Astrocyte of the spinal cord (primary cell): ENCODE measurements around the gene IGFLR1.
"Not testable (repeated sequence)": the region's sequence is repeated elsewhere in the genome, so short reads cannot be mapped to it uniquely, and the experiment has no call there.

ENCODE experiments used
- DNase-seq: peaks from one replicate; pipeline ENCODE4 v3.0.0; 2011; ENCODE audit warnings: low read depth, low spot score
- H3K4me3 ChIP-seq: 2 replicates; pipeline ENCODE4 v1.5.1; 2011; ENCODE audit warnings: low read depth, mild to moderate bottlenecking, low read length, moderate library complexity
- in situ Hi-C: cut with HindIII; loops from 2 replicates; pipeline ENCODE4 v1.10.0; 2017; ENCODE audit warnings: low sequenced_read_pairs
- TF ChIP-seq, protein P1 (sequence below): IDR thresholded peaks from 2 replicates; pipeline ENCODE4 v1.5.1; 2012; ENCODE audit warnings: low read depth, mild to moderate bottlenecking, low read length, inconsistent platforms

The IGFLR1 gene

DNA sequence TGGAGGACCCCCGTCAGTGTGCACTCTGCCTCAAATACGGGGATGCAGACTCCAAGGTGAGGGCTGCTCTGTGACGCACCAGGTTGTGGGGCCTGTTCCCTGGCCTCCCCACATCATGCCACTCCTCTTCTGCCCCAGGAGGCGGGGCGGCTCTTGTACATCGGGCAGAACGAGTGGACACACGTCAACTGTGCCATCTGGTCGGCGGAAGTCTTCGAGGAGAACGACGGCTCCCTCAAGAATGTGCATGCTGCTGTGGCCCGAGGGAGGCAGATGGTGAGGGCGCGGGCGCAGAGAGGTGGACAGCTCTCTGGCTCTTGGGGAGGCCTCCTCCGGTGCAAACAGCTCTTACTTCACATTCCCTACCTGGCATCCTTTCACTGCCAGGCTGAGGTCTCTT is 13.2 kb downstream of the IGFLR1 start:
- no peak overlapping the region for H3K4me3 ChIP-seq
- TF ChIP-seq, protein P1, sequence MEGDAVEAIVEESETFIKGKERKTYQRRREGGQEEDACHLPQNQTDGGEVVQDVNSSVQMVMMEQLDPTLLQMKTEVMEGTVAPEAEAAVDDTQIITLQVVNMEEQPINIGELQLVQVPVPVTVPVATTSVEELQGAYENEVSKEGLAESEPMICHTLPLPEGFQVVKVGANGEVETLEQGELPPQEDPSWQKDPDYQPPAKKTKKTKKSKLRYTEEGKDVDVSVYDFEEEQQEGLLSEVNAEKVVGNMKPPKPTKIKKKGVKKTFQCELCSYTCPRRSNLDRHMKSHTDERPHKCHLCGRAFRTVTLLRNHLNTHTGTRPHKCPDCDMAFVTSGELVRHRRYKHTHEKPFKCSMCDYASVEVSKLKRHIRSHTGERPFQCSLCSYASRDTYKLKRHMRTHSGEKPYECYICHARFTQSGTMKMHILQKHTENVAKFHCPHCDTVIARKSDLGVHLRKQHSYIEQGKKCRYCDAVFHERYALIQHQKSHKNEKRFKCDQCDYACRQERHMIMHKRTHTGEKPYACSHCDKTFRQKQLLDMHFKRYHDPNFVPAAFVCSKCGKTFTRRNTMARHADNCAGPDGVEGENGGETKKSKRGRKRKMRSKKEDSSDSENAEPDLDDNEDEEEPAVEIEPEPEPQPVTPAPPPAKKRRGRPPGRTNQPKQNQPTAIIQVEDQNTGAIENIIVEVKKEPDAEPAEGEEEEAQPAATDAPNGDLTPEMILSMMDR = no peak
- no peak for DNase-seq
- in situ Hi-C loops = no loop called here

DNA sequence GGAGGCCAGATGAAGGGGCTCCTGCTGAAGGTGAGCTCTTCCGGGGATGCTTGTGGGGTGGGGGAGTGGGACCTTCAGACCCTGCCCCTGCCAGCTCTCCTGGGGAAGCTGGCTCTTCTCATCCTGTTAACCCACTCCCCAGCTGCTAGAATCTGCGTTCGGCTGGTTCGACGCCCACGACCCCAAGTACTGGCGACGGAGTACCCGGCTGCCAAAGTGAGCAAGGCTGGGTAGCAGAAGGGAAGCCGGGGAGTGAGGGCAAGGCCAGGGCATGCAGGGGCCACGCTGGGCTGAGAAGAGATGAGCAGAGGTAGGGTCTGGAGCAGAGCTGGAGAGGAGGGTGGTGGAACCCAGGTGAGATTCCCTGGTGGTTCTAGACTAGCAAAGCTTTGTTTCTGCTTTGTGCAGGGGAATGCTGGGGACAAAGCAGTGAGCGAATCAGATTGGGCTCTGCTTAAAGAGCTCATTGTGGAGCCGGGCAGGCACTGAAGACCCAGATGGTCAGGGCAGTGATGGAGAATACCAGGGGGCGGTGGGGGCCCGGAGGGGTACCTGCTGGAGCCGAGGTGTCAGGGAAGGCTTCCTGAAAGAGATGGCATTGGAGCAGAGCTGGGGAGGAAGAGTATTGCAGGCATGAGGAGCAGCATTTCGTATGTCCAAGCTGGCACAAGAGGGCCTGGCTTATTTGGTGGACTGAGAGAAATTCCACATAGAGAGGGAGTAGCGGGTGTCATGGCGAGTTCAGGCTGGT is 14.1 kb downstream of the IGFLR1 start:
- in situ Hi-C loops = no loop called here
- TF ChIP-seq, protein P1 = no peak
- DNase-seq = no peak
- no peak overlapping the region for H3K4me3 ChIP-seq

DNA sequence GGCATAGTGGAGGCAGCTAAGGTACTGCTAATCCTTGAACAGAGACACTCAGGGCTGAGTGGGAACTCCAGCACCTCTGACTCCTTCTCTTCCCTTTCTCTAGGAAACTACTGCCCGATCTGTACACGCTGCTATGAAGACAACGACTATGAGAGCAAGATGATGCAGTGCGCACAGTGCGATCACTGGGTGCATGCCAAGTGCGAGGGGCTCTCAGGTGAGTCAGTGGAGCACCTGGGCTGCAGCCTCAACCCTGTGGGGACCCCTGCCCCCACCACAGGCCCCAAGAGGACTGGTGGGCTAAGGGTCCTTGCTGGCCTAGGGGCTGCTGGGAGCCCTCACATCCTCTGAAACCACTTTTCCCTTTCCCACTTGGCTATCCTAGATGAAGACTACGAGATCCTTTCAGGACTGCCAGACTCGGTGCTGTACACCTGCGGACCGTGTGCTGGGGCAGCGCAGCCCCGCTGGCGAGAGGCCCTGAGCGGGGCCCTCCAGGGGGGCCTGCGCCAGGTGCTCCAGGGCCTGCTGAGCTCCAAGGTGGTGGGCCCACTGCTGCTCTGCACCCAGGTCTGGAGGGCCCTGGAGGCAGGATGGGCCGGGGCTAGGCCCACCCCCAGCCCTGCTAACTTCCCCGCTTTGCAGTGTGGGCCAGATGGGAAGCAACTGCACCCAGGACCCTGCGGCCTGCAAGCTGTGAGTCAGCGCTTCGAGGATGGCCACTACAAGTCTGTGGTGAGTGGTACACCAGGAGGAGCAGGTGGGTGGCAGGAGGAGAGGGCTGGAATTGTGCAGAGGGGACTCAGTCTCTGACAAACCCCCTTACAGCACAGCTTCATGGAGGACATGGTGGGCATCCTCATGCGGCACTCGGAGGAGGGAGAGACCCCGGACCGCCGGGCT is 14.9 kb downstream of the IGFLR1 start:
- TF ChIP-seq, protein P1 = no peak
- no peak for DNase-seq
- no peak overlapping the region for H3K4me3 ChIP-seq
- in situ Hi-C loops = no loop called here

DNA sequence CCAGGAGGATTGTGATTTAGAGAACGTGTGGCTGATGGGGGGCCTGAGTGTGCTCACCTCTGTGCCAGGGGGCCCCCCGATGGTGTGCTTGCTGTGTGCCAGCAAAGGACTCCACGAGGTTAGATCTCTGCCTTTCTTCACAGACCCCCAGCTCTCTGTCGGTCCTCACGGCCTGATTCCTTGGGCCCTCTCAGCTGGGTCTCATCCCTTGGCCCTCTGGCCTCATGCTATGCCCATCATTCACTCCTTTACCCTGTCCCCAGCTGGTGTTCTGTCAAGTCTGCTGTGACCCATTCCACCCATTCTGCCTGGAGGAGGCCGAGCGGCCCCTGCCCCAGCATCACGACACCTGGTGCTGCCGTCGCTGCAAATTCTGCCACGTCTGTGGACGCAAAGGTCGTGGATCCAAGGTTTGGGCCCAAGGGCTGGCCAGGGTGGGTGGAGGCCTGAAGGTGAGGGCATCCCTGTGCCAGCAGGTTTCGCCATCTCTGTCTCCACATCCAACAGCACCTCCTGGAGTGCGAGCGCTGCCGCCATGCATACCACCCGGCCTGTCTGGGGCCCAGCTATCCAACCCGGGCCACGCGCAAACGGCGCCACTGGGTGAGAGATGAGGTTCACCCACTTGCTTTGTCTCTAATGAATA is 16.9 kb downstream of the IGFLR1 start:
- in situ Hi-C loops = no loop called here
- no peak overlapping the region for H3K4me3 ChIP-seq
- TF ChIP-seq, protein P1 = no peak
- no peak for DNase-seq

DNA sequence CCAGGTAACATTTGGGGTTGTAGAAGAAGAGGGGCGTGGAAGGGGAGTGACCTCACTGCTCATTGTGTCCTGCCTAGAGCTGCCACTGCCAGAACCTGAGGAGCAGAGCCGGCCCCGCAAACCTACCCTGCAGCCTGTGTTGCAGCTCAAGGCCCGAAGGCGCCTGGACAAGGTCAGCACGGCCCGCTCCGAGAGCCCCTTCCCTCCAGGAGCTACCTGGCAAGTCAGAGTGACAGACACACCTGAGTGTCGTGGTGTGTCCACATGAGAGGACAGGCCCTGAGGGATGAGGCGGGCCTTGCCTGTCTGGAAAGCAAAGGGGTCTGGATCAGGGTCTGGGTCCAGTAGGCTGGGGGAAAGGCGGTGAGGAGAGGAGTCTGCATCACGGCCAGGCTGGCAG is 17.7 kb downstream of the IGFLR1 start:
- no peak for DNase-seq
- H3K4me3 ChIP-seq = no peak overlapping the region
- in situ Hi-C loops = no loop called here
- TF ChIP-seq, protein P1 = no peak

DNA sequence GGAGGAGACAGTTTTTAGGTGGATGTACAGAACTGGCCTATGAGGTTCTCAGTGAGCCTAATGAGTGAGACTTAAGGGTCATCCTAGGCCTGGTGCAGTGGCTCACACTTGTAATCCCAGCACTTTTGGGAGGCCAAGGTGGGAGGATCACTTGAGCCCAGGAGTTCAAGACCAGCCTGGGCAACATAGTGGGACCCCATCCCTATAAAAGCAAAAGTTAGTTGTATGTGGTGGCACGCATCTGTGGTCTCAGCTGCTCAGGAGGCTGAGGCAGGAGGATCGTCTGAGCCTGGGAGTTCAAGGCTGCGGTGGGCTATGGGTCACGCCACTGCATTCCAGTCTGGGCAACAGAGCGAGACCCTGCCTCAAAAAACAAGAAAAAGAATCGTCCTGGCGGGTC is 18.1 kb downstream of the IGFLR1 start:
- DNase-seq, H3K4me3 ChIP-seq, in situ Hi-C loops: not testable (repeated sequence)

DNA sequence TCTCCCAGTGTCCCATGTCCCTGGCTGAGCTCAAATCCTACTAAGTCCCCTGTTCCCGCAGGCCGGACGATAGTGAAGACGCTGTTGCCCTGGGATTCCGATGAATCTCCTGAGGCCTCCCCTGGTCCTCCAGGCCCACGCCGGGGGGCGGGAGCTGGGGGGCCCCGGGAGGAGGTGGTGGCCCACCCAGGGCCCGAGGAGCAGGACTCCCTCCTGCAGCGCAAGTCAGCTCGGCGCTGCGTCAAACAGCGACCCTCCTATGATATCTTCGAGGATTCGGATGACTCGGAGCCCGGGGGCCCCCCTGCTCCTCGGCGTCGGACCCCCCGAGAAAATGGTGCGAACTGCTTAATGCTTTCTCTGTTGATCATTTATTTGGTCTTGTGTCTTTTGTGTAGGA is 18.6 kb downstream of the IGFLR1 start:
- in situ Hi-C loops = no loop called here
- H3K4me3 ChIP-seq = no peak overlapping the region
- TF ChIP-seq, protein P1 = no peak
- no peak for DNase-seq
